Keratinocyte (primary cell): ENCODE measurements around the gene IER5. TPM values are rescaled to one million over a fixed set of nuclear protein-coding genes. Genes with fewer than 3 reads are reported as not detected.

ENCODE experiments used
- DNase-seq: peaks from one replicate; pipeline ENCODE4 v3.0.0-alpha.2; 2011; ENCODE audit warnings: low read depth, missing footprints, low spot score
- FAIRE-seq: peaks from 2 replicates; lab custom pipeline; 2011; peaks lifted over from hg19 to GRCh38; lab: Jason Lieb, UNC
- H2AFZ ChIP-seq: 2 replicates; pipeline ENCODE4 v1.6.0; 2012; ENCODE audit warnings: low read length, control low read depth, inconsistent platforms; ENCODE audit not compliant: control insufficient read depth
- H3K27ac ChIP-seq: 2 replicates; pipeline ENCODE4 v1.5.1; 2011; ENCODE audit warnings: low read length; ENCODE audit not compliant: control insufficient read depth, insufficient read depth
- H3K27me3 ChIP-seq: 3 replicates; pipeline ENCODE4 v1.6.0; 2011; ENCODE audit warnings: low read length; ENCODE audit not compliant: control insufficient read depth, insufficient read depth; ENCODE audit errors: extremely low read depth
- H3K36me3 ChIP-seq, 2 experiments: 2 replicates in 1 of 2; 3 replicates in 1 of 2; pipeline ENCODE4 v1.5.1; 2011; ENCODE audit warnings: low read length in 2 of 2, mild to moderate bottlenecking in 1 of 2; ENCODE audit not compliant: control insufficient read depth in 2 of 2, insufficient read depth in 2 of 2; ENCODE audit errors: extremely low read depth in 1 of 2
- H3K4me1 ChIP-seq: 3 replicates; pipeline ENCODE4 v1.5.1; 2011; ENCODE audit warnings: low read length; ENCODE audit not compliant: control insufficient read depth, insufficient read depth; ENCODE audit errors: extremely low read depth
- H3K4me2 ChIP-seq: 3 replicates; pipeline ENCODE4 v1.6.0; 2011; ENCODE audit warnings: low read depth, low read length; ENCODE audit not compliant: control insufficient read depth, insufficient read depth; ENCODE audit errors: extremely low read depth
- H3K4me3 ChIP-seq, 3 experiments: fragments of 200-600 bp in 1 of 3; sonication (generic) in 1 of 3; 2 replicates in 2 of 3; 3 replicates in 1 of 3; pipeline ENCODE4 v1.5.1; 2011 to 2016; ENCODE audit warnings: low read length in 3 of 3, mild to moderate bottlenecking in 3 of 3, control low read depth in 2 of 3, inconsistent platforms in 1 of 3, low read depth in 1 of 3, mixed read lengths in 1 of 3, mixed run types in 1 of 3, moderate library complexity in 1 of 3; ENCODE audit not compliant: control insufficient read depth in 2 of 3, insufficient read depth in 2 of 3; ENCODE audit errors: extremely low read depth in 1 of 3
- H3K79me2 ChIP-seq: 2 replicates; pipeline ENCODE4 v1.6.0; 2012; ENCODE audit warnings: low read length; ENCODE audit not compliant: control insufficient read depth, insufficient read depth
- H3K9ac ChIP-seq: 3 replicates; pipeline ENCODE4 v1.6.0; 2011; ENCODE audit warnings: low read length; ENCODE audit not compliant: control insufficient read depth, insufficient read depth; ENCODE audit errors: extremely low read depth
- H3K9me1 ChIP-seq: 3 replicates; pipeline ENCODE4 v1.6.0; 2011; ENCODE audit warnings: low read length; ENCODE audit not compliant: control insufficient read depth, insufficient read depth; ENCODE audit errors: extremely low read depth
- H3K9me3 ChIP-seq: 2 replicates; pipeline ENCODE4 v1.5.1; 2012; ENCODE audit warnings: low read depth, low read length; ENCODE audit not compliant: control insufficient read depth
- H4K20me1 ChIP-seq: 3 replicates; pipeline ENCODE4 v1.6.0; 2011; ENCODE audit warnings: low read length; ENCODE audit not compliant: control insufficient read depth, insufficient read depth; ENCODE audit errors: extremely low read depth
- EZH2 ChIP-seq: IDR thresholded peaks from one replicate; pipeline ENCODE4 v1.6.1; 2012; ENCODE audit warnings: inconsistent platforms, mild to moderate bottlenecking, low read length, moderate library complexity
- dilution Hi-C: fragments of 300-500 bp; cut with MboI; formaldehyde crosslinking; loops from one replicate; pipeline ENCODE4 v1.7.0; 2020; ENCODE audit warnings: low sequenced_read_pairs; ENCODE audit not compliant: extremely low pct_ligation_motif_present
- polyA plus RNA-seq, 5 experiments: library from polyadenylated mRNA; depleted of rRNA in 3 of 5; stranded (reverse) in 3 of 5; stranded (forward) in 1 of 5; unstranded in 1 of 5; fragments of >200 nt; gene quantifications; 1 replicate in 1 of 5; 2 replicates in 3 of 5; 3 replicates in 1 of 5; pipeline versions ENCODE4 v1.2.1 to v1.2.3, GENCODE V29; 2011 to 2012; ENCODE audit warnings: missing spikeins in 2 of 5, low read depth in 1 of 5, low replicate concordance in 1 of 5
- TF ChIP-seq, protein P1 (sequence below), 3 experiments: IDR thresholded peaks in 1 of 3; conservative IDR thresholded peaks in 1 of 3; optimal IDR thresholded peaks in 1 of 3; 2 replicates in 2 of 3; 3 replicates in 1 of 3; pipeline versions ENCODE3 to v1.5.1; 2011; ENCODE audit warnings: low read length in 3 of 3, mild to moderate bottlenecking in 3 of 3, moderate library complexity in 2 of 3, control low read depth in 1 of 3, inconsistent platforms in 1 of 3; ENCODE audit not compliant: insufficient read depth in 2 of 3; ENCODE audit errors: extremely low read depth in 1 of 3

IER5 gene
- polyA plus RNA-seq, 1 donor (not counting 4 experiments of a cell fraction or from before 2014, with no cell fraction given) = 22.5 TPM

DNA sequence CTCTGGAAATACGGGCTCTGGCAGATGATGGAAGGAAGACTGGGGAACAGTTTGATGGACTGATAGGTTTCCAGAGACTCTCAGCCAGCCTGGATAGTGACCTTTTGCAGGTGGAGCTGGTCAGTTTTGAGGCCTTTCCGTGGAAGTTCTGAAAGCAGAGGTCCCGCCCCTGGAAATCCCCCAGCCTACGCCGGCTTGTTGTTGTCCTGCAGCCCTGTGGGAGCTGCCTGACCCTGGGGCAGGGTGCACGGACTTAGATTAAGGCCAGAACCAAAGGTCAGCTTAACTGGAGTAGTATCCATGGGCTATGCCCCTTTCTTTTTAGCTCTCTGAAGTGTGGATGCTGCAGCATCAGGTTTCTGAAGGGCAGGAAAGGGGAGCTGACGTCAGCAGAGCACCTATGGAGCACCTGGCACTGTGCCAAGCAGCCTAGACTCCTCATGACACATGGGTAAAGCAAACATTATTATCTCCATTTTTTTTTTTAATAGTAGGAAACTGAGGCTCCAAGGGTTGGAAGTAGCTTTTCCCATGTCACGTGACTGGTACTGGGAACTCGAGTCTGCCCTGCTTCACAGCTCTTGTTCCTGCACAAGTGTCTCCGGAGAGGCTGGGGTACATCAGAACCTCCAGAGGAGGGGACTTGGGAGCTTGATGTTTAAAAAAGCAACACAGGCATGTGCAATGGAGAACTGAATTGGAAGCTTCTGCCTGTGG lies 38.5 kb downstream of the IER5 start:
- no peak overlapping the region for H2AFZ ChIP-seq
- dilution Hi-C loops = no loop called here
- no peak for TF ChIP-seq EZH2
- TF ChIP-seq, protein P1, sequence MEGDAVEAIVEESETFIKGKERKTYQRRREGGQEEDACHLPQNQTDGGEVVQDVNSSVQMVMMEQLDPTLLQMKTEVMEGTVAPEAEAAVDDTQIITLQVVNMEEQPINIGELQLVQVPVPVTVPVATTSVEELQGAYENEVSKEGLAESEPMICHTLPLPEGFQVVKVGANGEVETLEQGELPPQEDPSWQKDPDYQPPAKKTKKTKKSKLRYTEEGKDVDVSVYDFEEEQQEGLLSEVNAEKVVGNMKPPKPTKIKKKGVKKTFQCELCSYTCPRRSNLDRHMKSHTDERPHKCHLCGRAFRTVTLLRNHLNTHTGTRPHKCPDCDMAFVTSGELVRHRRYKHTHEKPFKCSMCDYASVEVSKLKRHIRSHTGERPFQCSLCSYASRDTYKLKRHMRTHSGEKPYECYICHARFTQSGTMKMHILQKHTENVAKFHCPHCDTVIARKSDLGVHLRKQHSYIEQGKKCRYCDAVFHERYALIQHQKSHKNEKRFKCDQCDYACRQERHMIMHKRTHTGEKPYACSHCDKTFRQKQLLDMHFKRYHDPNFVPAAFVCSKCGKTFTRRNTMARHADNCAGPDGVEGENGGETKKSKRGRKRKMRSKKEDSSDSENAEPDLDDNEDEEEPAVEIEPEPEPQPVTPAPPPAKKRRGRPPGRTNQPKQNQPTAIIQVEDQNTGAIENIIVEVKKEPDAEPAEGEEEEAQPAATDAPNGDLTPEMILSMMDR (optimal IDR thresholded peaks at IDR 0.05 in 1 of 3, IDR thresholded peaks at IDR 0.05 in 1 of 3, conservative IDR thresholded peaks at IDR 0.05 in 1 of 3; ENCODE audit: extremely low read depth in 1 of 3, insufficient read depth in 2 of 3, low read length in 3 of 3) = no peak
- H3K79me2 ChIP-seq = no peaks in the 10 kb centered on the region
- FAIRE-seq = no peak
- H3K4me2 ChIP-seq = no peak overlapping the region
- no peak overlapping the region for H3K9ac ChIP-seq
- no peaks in the 10 kb centered on the region for H3K36me3 ChIP-seq
- DNase-seq = no peak
- no peaks in the 10 kb centered on the region for H4K20me1 ChIP-seq
- no peaks in the 10 kb centered on the region for H3K9me1 ChIP-seq
- H3K4me1 ChIP-seq = peaks cover 6% of the 10 kb centered on the region
- H3K4me3 ChIP-seq = no peak overlapping the region
- no peaks in the 10 kb centered on the region for H3K9me3 ChIP-seq
- no peaks in the 10 kb centered on the region for H3K27me3 ChIP-seq
- H3K27ac ChIP-seq = no peak overlapping the region

DNA sequence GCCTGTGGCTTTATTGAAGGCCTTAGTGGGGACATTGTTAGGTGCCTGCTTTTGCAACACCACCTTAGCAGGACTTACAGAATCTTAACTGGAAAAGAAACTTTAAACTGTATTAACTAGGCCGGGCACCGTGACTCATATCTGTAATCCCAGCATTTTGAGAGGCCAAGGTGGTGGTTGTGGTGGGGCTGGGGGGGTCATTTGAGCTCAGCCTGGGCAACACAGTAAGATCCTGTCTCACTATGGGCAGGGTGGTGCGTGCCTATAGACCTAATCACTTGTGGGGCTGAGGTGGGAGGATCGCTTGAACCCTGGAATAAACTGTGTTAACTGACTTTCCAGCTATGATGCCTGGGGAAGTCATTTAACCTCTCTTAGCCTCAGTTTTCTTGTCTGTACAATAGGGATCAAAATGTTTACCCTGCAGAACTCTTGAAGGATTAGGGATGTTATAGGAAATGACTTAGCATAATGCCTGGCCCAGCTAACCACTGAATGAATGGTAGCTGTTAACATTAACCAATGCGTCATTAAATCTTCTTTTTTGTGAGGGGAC lies 39.5 kb downstream of the IER5 start:
- H4K20me1 ChIP-seq = no peaks in the 10 kb centered on the region
- H3K79me2 ChIP-seq = no peaks in the 10 kb centered on the region
- H3K9me3 ChIP-seq = no peaks in the 10 kb centered on the region
- no peaks in the 10 kb centered on the region for H3K36me3 ChIP-seq
- no peaks in the 10 kb centered on the region for H3K9me1 ChIP-seq
- H3K4me3 ChIP-seq = no peak overlapping the region
- dilution Hi-C loops = no loop called here
- no peak for FAIRE-seq
- peaks cover 6% of the 10 kb centered on the region for H3K4me1 ChIP-seq
- H3K27me3 ChIP-seq = no peaks in the 10 kb centered on the region
- no peak for DNase-seq
- H2AFZ ChIP-seq = no peak overlapping the region
- no peak overlapping the region for H3K4me2 ChIP-seq
- TF ChIP-seq EZH2 = no peak
- TF ChIP-seq, protein P1 (optimal IDR thresholded peaks at IDR 0.05 in 1 of 3, IDR thresholded peaks at IDR 0.05 in 1 of 3, conservative IDR thresholded peaks at IDR 0.05 in 1 of 3; ENCODE audit: extremely low read depth in 1 of 3, insufficient read depth in 2 of 3, low read length in 3 of 3) = no peak
- no peak overlapping the region for H3K9ac ChIP-seq
- H3K27ac ChIP-seq = no peak overlapping the region
